ENCODE measurements around the gene MBTD1. TPM values are rescaled to one million over a fixed set of nuclear protein-coding genes. Genes with fewer than 3 reads are reported as not detected.

Gene MBTD1
- total and polyA plus RNA-seq, 9 of the 15 experiments (the other 6 are each of a cell fraction or from before 2014, with no cell fraction given), result 2.1 to 26.3 (median 13.3) TPM

GRCh38 chr17:51257150-51258081, 2.4 kb downstream of the MBTD1 start:
- Histone ChIP-seq H3K9me3 (replicated peaks; ENCODE audit: control insufficient read depth, insufficient read depth, low read depth, low read length) (no peaks in the 10 kb centered on the region), H3K9me1 (ENCODE audit: control insufficient read depth, insufficient read depth, low read length) (no peaks in the 10 kb centered on the region), H2AFZ (ENCODE audit: low read depth, low read length) (no peak overlapping the region), H3K27me3 (ENCODE audit: control insufficient read depth in 2 of 2, insufficient read depth in 2 of 2, low read length in 2 of 2) (no peaks in the 10 kb centered on the region), H4K20me1 (replicated peaks; ENCODE audit: control insufficient read depth, insufficient read depth, low read length) (peaks cover 11% of the 10 kb centered on the region), H3K4me3 (peak overlapping the region; percentile 86; the same call in 1 of the 2 replicates), H3K9ac (ENCODE audit: insufficient read depth in 1 of 2, low read depth in 2 of 2, low read length in 2 of 2) (peak overlapping the region in 1 of 2 experiments; percentile 96; a peak in 2 of 4 replicates), H3K27ac (ENCODE audit: extremely low read depth, low read depth, low read length) (no peak overlapping the region), H3K4me1 (replicated peaks in 1 of 2; ENCODE audit: control insufficient read depth in 2 of 2, insufficient read depth in 2 of 2, low read length in 2 of 2) (peaks cover 11 to 13% of the 10 kb centered on the region in 2 experiments; a peak in 4 of 5 replicates), H3K4me2 (ENCODE audit: insufficient read depth, low read length) (peak overlapping the region; percentile 98; the same call in 1 of the 2 replicates), H3K36me3 (ENCODE audit: control insufficient read depth, insufficient read depth, low read length) (peaks cover 62% of the 10 kb centered on the region; the same call in 2 of the 3 replicates), H3K79me2 (ENCODE audit: control insufficient read depth, insufficient read depth, low read length) (peaks cover 98% of the 10 kb centered on the region)
- intact Hi-C loops (cut with micrococcal nuclease), result no loop called here
- ChIA-PET POLR2A (interaction anchor here (0.7 to 1.0 kb wide), 2 partner anchors 10 to 22 kb away, joined by 3 to 4 read pairs; no protein-coding TSS in a partner anchor), CTCF (ENCODE audit: low intra/inter-chr PET ratio) (no interaction called here)
- ATAC-seq (no peak), FAIRE-seq (no peak), DNase-seq (ENCODE audit: extremely low read depth in 1 of 4, low spot score in 3 of 4) (no peak)
- in situ Hi-C loops (cut with MboI), result no loop called here
- 85% methylated on average over 3 of the region's 3 CpGs for WGBS (ENCODE audit: insufficient coverage, low coverage, missing lambda C conversion rate)
- BruUV-seq (replicated peaks), result no TSS peak
- TF ChIP-seq FOXK2 (conservative IDR thresholded peaks at IDR 0.05 in 1 of 2, IDR thresholded peaks at IDR 0.05 in 1 of 2; ENCODE audit: low read depth in 2 of 2), result no peak
- no peak for TF ChIP-seq FOS (IDR thresholded peaks at IDR 0.05; ENCODE audit: extremely low read depth, insufficient read length)
- no peak for TF ChIP-seq CEBPG (CRISPR knock-in tag; IDR thresholded peaks at IDR 0.05)
- TF ChIP-seq CEBPG (tag; conservative IDR thresholded peaks at IDR 0.05 in 1 of 2, IDR thresholded peaks at IDR 0.05 in 1 of 2), result peak; percentile 53 to 73
- no peak for TF ChIP-seq TSHZ1 (CRISPR knock-in tag; IDR thresholded peaks at IDR 0.05)
- TF ChIP-seq PYGO2 (tag; IDR thresholded peaks at IDR 0.05), result no peak
- TF ChIP-seq ZNF655 (CRISPR knock-in tag; IDR thresholded peaks at IDR 0.05), result no peak
- TF ChIP-seq TEAD1 (CRISPR knock-in tag; IDR thresholded peaks at IDR 0.05), result no peak
- no peak for TF ChIP-seq ZNF695 (CRISPR knock-in tag; IDR thresholded peaks at IDR 0.05)
- TF ChIP-seq PREB (CRISPR knock-in tag; IDR thresholded peaks at IDR 0.05), result no peak
- no peak for TF ChIP-seq NR4A1 (CRISPR knock-in tag; IDR thresholded peaks at IDR 0.05)
- TF ChIP-seq NR4A1 (tag; IDR thresholded peaks at IDR 0.05), result no peak
- peak; percentile 70 for TF ChIP-seq CEBPB (tag; IDR thresholded peaks at IDR 0.05)
- no peak for TF ChIP-seq NFIX (CRISPR knock-in tag; IDR thresholded peaks at IDR 0.05; ENCODE audit: low read depth)
